Peyer's patch (tissue), 4 donors: ENCODE data around the gene CLASRP. TPM values are rescaled to one million over a fixed set of nuclear protein-coding genes. Genes with fewer than 3 reads are reported as not detected.

Experiments
- DNase-seq, 3 donors: peaks; one replicate each; pipeline ENCODE4 v3.0.0-alpha.2; 2017 to 2019
- H3K27ac ChIP-seq, 4 donors: fragments of 200-600 bp; sonication (generic); one replicate each; pipeline ENCODE4 v1.5.1; 2016 to 2019
- H3K27me3 ChIP-seq, 2 donors: fragments of 200-600 bp; sonication (generic); one replicate each; pipeline ENCODE4 v1.5.1; 2019
- H3K36me3 ChIP-seq, 3 donors: fragments of 200-600 bp; sonication (generic); one replicate each; pipeline ENCODE4 v1.5.1; 2016 to 2019
- H3K4me1 ChIP-seq, 4 donors: fragments of 200-600 bp; sonication (generic); one replicate each; pipeline ENCODE4 v1.5.1; 2016 to 2019
- H3K4me3 ChIP-seq, 4 donors: fragments of 200-600 bp; sonication (generic); 1 replicate in 3 of 4; 2 replicates in 1 of 4; pipeline ENCODE4 v1.5.1; 2016 to 2019; ENCODE audit warnings: mild to moderate bottlenecking in 1 of 4
- H3K9me3 ChIP-seq, 4 donors: fragments of 200-600 bp; sonication (generic); one replicate each; pipeline ENCODE4 v1.5.1; 2016 to 2019; ENCODE audit warnings: mild to moderate bottlenecking in 1 of 4
- CTCF ChIP-seq, 6 experiments: fragments of 450-650 bp in 4 of 6; fragments of 200-600 bp in 2 of 6; sonication (generic) in 1 of 6; IDR thresholded peaks; one replicate each; pipeline ENCODE4 v1.5.1; 2017 to 2019; ENCODE audit warnings: antibody characterized with exemption in 6 of 6, mild to moderate bottlenecking in 3 of 6, moderate library complexity in 1 of 6
- POLR2A ChIP-seq, 2 donors: fragments of 450-650 bp; IDR thresholded peaks; one replicate each; pipeline ENCODE4 v1.5.1; 2017; ENCODE audit warnings: antibody characterized with exemption in 2 of 2, mild to moderate bottlenecking in 2 of 2, moderate library complexity in 2 of 2
- total RNA-seq, 4 donors: library from RNA; depleted of rRNA; stranded (reverse); fragments of >200 nt; gene quantifications; one replicate each; pipeline ENCODE4 v1.1.0, GENCODE V29; 2016

Gene CLASRP
- total RNA-seq, 4 donors from 2014 or later: 94.2 to 310 (median 147) TPM

- DNase-seq: no peak
- Histone ChIP-seq H3K9me3 (no peaks in the 10 kb centered on the region), H3K4me3 (no peak overlapping the region), H3K4me1 (peaks cover 0 to 27% (median 19%) of the 10 kb centered on the region in 4 donors), H3K27ac (peak overlapping the region in 1 of 4 donors; percentile 98), H3K27me3 (no peaks in the 10 kb centered on the region), H3K36me3 (peaks cover 0 to 56% (median 0%) of the 10 kb centered on the region in 3 donors)
- TF ChIP-seq CTCF (IDR thresholded peaks at IDR 0.05) (no peak), POLR2A (IDR thresholded peaks at IDR 0.05) (no peak)
Observed at GRCh38 chr19:45037393-45038169, 1.3 kb upstream of the CLASRP start.

- Histone ChIP-seq H3K4me1 (peaks cover 0 to 39% (median 19%) of the 10 kb centered on the region in 4 donors), H3K27ac (peak overlapping the region in 1 of 4 donors; percentile 96), H3K9me3 (no peaks in the 10 kb centered on the region), H3K36me3 (peaks cover 0 to 56% (median 0%) of the 10 kb centered on the region in 3 donors), H3K4me3 (peak overlapping the region; percentile 82 to 95 (median 84)), H3K27me3 (no peaks in the 10 kb centered on the region)
- TF ChIP-seq POLR2A (IDR thresholded peaks at IDR 0.05) (no peak), CTCF (IDR thresholded peaks at IDR 0.05) (no peak)
- no peak for DNase-seq
Observed at GRCh38 chr19:45040059-45040771, 1.4 kb downstream of the CLASRP start.

GRCh38 chr19:45041125-45041524 is 2.3 kb downstream of the CLASRP start:
- no peak for DNase-seq
- no peak for TF ChIP-seq POLR2A (IDR thresholded peaks at IDR 0.05)
- no peak for TF ChIP-seq CTCF (IDR thresholded peaks at IDR 0.05)
- no peak overlapping the region for H3K4me3 ChIP-seq
- H3K27me3 ChIP-seq: no peaks in the 10 kb centered on the region
- no peaks in the 10 kb centered on the region for H3K9me3 ChIP-seq
- peaks cover 0 to 48% (median 19%) of the 10 kb centered on the region in 4 donors for H3K4me1 ChIP-seq
- H3K27ac ChIP-seq: peak overlapping the region in 1 of 4 donors; percentile 55
- peaks cover 0 to 58% (median 0%) of the 10 kb centered on the region in 3 donors for H3K36me3 ChIP-seq

DNA sequence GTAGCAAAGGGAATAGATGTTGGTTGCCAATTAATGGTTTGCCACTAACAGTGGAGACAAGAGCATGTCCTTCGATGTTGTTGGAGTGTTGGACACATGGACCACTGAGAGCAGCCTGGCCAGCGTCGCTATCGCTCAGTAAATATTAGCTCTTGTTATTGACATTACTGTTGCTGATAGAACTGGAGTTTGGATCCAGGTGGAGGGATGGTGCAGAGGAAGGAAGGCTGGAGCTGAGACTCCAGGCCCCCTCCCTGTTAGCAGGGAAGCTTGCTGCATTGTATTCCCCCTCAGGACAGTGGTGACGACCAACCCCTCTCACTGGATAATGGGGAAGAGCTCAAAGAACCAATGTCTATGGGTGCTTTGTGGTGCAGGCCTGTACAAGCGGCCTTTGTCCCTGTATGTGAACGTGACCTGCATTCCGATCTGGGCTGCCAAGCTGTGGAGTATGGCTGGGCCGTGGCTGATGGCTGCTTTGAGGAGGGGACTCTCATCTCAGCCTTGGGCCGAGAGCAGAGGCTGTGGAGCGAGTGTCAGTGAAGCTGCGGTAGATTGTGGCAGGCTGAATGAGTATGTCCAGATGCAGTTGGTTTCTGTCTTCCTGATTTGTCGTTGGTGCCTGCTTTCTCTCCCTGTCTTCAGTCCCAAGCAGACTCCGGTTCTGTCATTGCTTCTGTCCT is 7.0 kb downstream of the CLASRP start:
- no peaks in the 10 kb centered on the region for H3K9me3 ChIP-seq
- no peak overlapping the region for H3K4me3 ChIP-seq
- H3K27ac ChIP-seq: peak overlapping the region in 2 of 4 donors; percentile 28 to 50
- no peaks in the 10 kb centered on the region for H3K27me3 ChIP-seq
- DNase-seq: no peak
- TF ChIP-seq POLR2A (IDR thresholded peaks at IDR 0.05) (no peak), CTCF (IDR thresholded peaks at IDR 0.05) (no peak)
- H3K36me3 ChIP-seq: peaks cover 0 to 57% (median 0%) of the 10 kb centered on the region in 3 donors
- peaks cover 0 to 47% (median 13%) of the 10 kb centered on the region in 4 donors for H3K4me1 ChIP-seq

GRCh38 chr19:45046355-45046754 is 7.5 kb downstream of the CLASRP start:
- peaks cover 0 to 52% (median 0%) of the 10 kb centered on the region in 3 donors for H3K36me3 ChIP-seq
- H3K4me3 ChIP-seq: no peak overlapping the region
- H3K27ac ChIP-seq: peak overlapping the region in 1 of 4 donors; percentile 69

More at GRCh38 chr19:45046355-45046754, 7.5 kb downstream of the CLASRP start:
- no peaks in the 10 kb centered on the region for H3K27me3 ChIP-seq
- no peaks in the 10 kb centered on the region for H3K9me3 ChIP-seq
- no peak for TF ChIP-seq CTCF (IDR thresholded peaks at IDR 0.05)
- no peak for TF ChIP-seq POLR2A (IDR thresholded peaks at IDR 0.05)
- H3K4me1 ChIP-seq: peaks cover 0 to 44% (median 10%) of the 10 kb centered on the region in 4 donors
- DNase-seq: no peak
